Esophagus muscularis mucosa (tissue), 3 donors: ENCODE data around the gene MYZAP.

Experiments
- CTCF ChIP-seq, 3 experiments: fragments of 200-600 bp in 2 of 3; fragments of 450-650 bp in 1 of 3; sonication (generic) in 2 of 3; IDR thresholded peaks; one replicate each; pipeline ENCODE4 v1.5.1; 2017 to 2019; ENCODE audit warnings: antibody characterized with exemption in 3 of 3, mild to moderate bottlenecking in 2 of 3, moderate library complexity in 1 of 3
- POLR2A ChIP-seq: fragments of 450-650 bp; IDR thresholded peaks from one replicate; pipeline ENCODE4 v1.6.1; 2017; ENCODE audit warnings: antibody characterized with exemption, moderate library complexity, mild to moderate bottlenecking, low read depth

- TF ChIP-seq CTCF (IDR thresholded peaks at IDR 0.05), result no peak
- TF ChIP-seq POLR2A, result no peak
These were observed 4.9 kb upstream of the MYZAP start for GRCh38 chr15:57586661-57587424.
